Activated T-cell treated with anti-CD3 and anti-CD28 coated beads for 4 hours (primary cell): ENCODE results near the gene NIT1.
A peak's percentile ranks its signal among the peaks of the same experiment; 100 is the strongest.

Experiments
- DNase-seq: peaks from one replicate; pipeline ENCODE4 v3.0.0-alpha.2; 2020

Gene NIT1

GRCh38 chr1:161158316-161159010, 40.6 kb downstream of the NIT1 start:
- DNase-seq: no peak

- peak; percentile 89 for DNase-seq
These were observed 41.4 kb downstream of the NIT1 start, which contains the start of gene USP21 for GRCh38 chr1:161159087-161159912. TSS of gene USP21 (plus strand) at chr1:161159500. CDS start at chr1:161160641, 1,141 bp downstream.

GRCh38 chr1:161159913-161160243, 42.0 kb downstream of the NIT1 start:
- no peak for DNase-seq

- no peak for DNase-seq
These were observed 42.8 kb downstream of the NIT1 start for GRCh38 chr1:161160671-161161145.

GRCh38 chr1:161161652-161162051, 43.7 kb downstream of the NIT1 start:
- no peak for DNase-seq

DNA sequence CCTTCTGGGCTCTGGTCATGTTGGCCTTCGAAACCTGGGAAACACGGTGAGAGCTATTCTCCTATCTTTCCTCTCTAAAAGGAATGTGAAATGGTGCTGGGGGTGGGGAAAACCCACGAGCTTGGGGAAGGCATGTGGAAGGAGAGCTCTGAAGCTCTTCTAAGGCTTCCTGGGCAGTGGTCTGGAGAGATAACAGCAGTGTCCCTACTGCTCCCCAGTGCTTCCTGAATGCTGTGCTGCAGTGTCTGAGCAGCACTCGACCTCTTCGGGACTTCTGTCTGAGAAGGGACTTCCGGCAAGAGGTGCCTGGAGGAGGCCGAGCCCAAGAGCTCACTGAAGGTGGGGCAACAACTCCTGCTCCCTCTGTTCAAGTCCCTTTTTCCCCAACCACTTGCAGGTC, 44.1 kb downstream of the NIT1 start:
- no peak for DNase-seq

DNA sequence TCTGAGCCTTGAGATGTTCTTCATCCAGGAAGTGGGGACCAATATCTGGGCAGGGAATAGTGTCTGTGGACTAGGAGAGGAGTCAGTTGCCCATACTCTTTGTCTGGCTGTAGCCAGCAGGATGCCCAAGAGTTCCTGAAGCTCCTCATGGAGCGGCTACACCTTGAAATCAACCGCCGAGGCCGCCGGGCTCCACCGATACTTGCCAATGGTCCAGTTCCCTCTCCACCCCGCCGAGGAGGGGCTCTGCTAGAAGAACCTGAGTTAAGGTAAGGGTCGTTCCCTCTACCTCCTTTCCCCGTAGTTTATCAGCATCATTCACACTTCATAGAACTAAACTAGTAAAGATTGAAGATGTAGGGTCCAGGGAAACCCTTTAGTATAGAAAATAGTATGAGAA, 44.9 kb downstream of the NIT1 start:
- no peak for DNase-seq

GRCh38 chr1:161163793-161164192, 45.9 kb downstream of the NIT1 start:
- DNase-seq: no peak

- no peak for DNase-seq
These were observed 47.2 kb downstream of the NIT1 start for GRCh38 chr1:161164901-161165610.

DNA sequence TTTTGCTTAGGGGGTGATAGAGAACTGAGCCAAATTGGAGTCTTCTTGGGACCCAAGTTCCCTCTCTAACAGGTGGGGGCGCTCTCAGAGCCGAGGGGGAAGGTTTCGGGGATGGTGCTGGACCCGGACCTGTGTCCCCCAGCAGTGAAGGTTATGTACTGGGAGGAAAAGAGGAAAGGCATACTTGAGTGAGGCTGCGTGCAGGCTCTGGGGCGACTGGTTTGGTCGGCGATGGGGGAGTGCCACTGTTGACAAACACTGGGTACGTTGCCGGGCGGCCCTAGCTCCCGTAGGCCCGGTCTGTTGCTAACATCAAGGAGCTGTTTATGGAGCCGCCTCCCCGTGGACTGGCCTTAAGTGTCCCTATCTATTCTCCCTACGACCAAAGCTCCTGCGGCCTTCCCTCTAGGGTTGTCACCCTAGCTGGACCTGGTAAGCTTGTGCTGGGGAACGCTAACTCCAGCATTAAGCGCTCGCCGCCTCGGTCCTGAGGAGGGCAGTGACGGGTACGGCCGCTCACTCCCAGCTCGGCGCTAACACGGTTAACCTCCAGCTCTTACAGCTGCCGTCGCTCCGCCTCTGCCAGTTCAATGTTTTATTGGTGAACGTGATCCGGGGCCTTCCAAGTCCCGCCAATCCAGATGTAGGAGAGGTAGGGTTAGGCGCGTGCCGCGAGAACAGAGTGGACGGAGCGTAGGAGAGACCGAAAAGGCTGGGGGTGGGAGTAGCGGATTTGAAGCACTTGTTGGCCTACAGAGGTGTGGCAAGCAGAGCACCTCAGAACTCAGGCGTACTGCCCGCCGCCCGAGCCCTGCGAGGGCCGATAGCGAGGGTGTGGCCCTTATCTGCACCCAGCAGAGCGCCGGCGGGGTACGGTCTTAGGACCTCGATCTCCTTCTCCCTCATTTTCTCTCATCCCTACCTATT, 48.1 kb downstream of the NIT1 start, which contains the start of gene PPOX:
PPOX (plus strand) TSS at position 685 of the 927 bp plus-strand sequence. CDS start 422 bp downstream, outside the sequence.
- DNase-seq: peak; percentile 81

DNA sequence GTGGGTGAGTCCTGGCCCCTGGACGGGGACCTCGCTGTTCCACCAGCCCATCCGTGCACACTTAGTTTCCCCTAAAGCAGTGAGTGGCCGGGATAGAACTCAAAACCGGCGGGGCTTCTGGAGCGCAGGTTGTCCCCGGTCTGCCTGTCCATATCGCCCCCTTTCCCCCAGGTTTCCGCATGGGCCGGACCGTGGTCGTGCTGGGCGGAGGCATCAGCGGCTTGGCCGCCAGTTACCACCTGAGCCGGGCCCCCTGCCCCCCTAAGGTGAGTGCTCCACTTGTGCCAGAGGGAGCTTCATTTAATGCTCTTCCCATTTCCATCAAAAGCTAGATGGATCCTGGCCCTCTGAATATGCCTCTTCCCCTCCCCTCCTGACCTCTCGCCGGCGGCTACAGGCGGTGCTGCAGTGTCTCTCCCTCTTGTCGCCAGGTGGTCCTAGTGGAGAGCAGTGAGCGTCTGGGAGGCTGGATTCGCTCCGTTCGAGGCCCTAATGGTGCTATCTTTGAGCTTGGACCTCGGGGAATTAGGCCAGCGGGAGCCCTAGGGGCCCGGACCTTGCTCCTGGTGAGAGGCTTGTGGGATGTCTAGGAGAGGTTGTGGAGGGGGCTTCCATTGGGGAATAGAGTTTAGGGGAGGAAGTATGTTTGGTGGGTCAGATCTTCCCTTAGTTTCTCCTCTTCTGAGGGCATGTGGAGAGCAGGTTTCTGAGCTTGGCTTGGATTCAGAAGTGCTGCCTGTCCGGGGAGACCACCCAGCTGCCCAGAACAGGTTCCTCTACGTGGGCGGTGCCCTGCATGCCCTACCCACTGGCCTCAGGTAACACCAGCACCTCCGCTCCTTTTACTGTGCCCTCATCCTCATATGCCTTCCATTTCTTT, 49.0 kb downstream of the NIT1 start:
- DNase-seq: no peak

DNA sequence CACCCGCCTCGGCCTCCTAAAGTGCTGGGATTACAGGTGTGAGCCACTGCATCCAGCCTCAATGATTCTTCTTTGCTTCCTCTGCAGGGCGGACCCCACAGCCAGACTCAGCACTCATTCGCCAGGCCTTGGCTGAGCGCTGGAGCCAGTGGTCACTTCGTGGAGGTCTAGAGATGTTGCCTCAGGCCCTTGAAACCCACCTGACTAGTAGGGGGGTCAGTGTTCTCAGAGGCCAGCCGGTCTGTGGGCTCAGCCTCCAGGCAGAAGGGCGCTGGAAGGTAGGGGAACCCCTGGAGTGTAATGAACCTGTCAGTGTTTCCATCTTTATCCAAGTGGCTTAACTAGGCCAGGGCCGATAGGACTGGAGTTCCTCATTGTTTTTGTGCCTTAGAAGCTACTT, 51.0 kb downstream of the NIT1 start:
- DNase-seq: no peak
